ENCODE data around the gene NOC4L.

NOC4L gene

DNA sequence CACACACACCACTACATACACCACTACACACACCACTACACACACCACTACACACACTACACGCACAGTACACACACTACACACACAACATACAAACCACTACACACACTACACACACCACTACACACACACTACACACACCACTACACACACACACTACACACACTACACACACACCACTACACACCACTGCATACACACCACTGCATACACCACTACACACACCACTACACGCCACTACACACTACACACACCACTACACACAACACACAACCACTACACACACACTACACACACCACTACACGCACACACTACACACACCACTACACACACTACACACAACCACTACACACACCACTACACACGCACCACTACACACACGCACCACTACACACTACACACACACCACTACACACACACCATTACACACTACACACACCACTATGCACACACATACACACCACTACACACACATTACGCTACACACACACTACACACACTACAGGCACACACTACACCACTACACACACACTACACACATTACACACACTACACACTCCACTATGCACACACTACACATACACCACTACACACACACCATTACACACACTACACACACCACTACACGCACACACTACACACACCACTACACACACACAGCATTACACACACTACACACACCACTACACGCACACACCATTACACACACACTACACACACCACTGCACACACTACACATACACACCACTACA is 12.5 kb downstream of the NOC4L start:
- no peak for DNase-seq

DNA sequence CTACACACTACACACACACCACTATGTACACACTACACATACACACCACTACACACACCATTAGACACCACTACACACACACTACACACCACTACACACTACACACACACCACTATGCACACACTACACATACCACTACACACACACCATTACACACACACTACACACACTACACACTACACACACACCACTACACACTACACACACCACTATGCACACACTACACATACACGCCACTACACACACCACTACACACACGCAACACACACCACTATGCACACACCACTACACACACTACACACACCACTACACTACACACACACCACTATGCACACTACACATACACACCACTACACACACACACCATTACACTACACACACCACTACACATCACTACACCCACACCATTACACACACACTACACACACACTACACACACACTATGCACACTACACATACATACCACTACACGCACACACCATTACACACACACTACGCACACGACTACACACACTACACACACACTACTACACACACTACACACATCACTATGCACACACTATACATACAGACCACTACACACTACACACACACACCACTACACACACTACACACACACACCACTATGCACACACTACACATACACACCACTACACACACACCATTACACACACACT is 13.6 kb downstream of the NOC4L start:
- no peak for DNase-seq

DNA sequence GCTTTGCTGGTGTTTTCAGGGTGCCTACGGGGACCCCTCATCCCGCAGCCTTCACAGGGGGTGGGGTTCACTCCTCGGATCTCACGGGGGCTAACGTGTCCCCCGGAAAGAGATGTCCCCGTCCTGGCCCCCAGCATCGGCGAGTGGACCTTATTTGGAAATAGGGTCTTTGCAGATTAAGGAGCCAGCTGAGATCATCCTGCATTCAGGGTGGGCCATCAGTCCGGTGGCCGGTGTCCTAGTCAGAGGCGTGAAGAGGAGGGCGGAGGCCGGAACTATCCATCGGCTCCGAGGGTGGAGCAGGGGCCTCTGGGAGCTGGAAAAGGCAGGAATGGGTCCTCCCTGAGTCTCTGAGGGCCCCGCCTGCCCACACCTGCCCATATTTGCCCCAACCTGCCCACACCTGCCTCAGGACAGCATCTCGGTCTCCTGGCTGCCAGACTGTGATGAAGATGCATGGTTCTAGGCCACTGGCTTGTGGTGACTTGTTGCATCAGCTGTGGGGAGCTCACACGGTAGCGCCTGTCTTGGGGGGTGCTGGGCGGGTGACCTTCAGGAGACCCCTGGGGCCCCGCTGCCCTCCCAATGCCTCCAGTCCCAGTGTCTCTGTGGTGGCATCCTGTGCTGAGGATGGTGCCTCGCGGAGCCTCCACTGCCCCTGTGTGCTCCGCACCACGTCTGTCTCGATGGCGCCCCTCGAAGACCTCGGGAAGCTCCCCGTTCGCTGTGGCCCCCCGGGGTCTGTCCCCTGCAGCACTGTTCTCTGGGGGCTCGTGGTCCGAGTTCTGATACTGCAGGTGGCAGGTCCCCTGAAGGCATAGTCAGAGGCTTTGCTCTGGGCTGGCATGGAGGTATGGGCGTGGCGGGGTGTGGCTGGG is 14.7 kb downstream of the NOC4L start:
- no peak for DNase-seq

DNA sequence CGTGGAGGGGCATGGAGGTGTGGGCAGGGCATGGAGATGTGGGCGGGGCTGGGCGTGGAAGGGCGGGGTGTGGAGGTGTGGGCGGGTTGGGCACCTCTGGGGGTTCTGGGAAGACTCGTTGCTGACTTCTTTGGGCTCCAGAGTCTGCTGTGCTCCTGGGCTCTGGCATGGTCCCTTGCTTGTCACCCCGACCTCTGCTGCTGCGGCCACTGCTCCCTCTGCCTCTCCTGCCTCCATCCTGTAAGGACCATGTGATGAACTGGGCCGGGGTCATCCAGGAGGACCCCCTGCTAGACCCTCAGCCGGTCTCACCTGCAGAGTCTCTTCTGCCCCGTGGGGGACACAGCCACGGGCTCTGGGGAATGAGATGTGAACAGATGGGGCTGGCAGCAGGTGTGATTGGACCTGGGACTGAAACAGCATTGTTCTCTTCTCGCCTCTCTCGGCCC is 15.3 kb downstream of the NOC4L start:
- no peak for DNase-seq

DNA sequence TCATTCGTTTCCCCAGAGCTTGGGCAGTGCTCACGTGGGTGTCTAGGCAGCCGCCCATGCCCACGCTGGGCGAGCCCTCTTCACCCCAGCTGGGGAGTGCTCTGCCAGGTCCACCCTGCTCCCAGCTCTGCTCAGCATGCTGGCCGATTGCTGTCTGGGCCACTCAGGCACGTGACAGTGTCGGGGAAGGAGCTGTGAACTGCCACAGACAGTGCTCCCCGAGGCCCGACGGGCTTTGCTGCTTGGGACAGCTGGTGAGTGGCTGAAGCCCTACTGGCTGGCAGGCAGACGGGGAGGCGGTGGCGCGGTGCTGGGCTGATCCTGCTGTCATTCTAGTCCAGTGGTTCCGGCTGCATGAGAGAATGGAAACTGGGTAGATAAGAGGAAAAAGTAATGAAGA is 15.8 kb downstream of the NOC4L start:
- DNase-seq = no peak

DNA sequence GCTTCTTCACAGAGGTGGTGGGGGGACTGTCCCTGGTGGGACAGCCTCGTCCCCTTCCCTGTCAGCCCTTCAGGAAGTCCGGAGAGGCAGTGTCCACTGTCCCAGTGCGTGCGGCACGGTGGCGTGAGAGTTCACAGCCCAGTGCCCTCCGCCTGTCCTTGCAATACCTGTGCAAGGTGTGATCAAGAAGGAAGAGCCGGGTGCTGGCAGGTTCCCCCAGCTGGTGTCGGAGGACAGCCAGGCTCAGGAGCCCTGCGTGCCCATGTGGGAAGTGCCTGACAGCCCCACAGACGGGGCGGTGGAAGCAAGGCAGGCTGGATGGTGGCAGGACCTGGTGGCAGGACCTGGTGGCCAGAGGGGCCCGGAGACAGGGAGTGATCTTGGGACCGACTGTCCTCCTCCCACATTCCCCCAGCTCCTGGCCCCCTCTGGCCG is 16.4 kb downstream of the NOC4L start:
- DNase-seq = no peak

DNA sequence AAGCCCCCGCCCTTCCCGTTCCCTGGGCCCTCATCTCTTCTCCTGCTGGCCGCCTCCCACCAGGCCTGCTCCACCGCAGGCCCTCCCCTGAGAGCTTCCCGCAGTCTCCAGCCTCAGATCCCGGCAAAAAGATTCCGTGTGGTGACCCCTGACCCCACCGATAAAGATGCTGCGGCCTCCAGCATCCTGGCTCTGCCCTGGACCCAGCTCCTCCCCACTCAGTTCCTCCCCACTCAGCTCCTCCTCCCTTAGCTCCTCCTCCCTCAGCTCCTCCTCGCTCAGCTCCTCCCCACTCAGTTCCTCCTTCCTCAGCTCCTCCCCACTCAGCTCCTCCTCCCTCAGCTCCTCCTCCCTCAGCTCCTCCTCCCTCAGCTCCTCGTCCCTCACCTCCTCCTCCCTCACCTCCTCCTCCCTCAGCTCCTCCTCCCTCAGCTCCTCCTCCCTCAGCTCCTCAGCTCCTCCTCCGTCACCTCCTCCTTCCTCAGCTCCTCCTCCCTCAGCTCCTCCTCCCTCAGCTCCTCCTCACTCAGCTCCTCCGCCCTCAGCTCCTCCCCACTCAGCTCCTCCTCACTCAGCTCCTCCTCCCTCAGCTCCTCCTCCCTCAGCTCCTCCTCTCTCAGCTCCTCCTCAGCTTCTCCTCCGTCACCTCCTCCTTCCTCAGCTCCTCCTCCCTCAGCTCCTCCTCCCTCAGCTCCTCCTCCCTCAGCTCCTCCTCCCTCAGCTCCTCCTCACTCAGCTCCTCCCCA is 17.0 kb downstream of the NOC4L start:
- DNase-seq = no peak

DNA sequence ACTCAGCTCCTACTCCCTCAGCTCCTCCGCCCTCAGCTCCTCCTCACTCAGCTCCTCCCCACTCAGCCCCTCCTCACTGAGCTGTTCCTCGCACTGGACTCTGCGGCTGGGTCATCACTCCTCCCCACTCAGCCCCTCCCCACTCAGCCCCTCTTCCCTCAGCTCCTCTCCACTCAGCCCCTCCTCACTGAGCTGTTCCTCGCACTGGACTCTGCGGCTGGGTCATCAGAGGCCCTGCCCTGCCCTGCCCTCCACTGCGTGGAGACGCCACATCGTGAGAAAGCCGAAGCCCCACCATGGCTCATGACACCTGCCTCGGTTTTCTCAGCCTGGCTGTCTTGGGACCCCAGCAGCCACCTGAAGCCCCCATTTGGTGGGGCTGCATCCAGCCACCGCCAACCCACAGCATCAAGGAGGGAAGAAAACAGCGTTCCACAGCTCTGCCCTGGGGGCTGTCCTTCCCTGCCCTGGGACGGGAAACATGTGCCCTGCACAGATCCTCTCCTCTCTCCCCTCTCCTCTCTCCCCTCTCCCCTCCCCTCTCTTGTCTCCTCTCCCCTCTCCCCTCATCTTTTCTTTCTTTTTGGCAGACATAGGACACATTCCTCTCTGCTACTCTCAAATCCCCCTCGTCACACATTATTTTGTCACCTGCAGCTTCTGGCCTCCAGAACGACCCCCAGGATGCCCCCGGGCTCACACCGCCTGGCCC is 17.7 kb downstream of the NOC4L start:
- no peak for DNase-seq

DNA sequence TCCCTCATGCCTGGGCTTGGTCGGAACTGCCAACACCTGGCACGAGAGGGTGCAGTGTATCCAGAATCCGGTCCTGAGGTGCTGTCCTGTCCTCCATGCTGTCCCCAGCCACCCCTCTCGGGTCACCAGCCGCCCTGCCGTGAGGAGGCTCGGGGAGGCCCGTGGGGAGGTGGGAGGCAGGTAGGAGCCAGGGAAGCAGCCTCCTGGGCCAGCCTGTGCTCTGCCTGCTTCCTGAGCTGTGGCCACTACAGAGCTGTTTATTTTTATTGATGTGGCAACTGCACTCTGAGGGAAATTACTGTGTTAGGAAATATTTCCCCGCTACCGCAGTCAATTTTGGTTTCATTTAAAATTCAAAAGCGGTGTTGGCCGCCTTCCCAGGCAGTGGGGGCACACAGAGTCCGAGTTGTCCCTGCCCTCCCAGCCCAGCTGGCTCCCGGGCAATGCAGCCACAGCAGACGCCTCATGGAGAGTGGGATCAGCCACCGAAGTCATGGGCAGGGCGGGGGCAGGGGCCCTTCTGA is 18.3 kb downstream of the NOC4L start:
- peak; percentile 44 for DNase-seq

DNA sequence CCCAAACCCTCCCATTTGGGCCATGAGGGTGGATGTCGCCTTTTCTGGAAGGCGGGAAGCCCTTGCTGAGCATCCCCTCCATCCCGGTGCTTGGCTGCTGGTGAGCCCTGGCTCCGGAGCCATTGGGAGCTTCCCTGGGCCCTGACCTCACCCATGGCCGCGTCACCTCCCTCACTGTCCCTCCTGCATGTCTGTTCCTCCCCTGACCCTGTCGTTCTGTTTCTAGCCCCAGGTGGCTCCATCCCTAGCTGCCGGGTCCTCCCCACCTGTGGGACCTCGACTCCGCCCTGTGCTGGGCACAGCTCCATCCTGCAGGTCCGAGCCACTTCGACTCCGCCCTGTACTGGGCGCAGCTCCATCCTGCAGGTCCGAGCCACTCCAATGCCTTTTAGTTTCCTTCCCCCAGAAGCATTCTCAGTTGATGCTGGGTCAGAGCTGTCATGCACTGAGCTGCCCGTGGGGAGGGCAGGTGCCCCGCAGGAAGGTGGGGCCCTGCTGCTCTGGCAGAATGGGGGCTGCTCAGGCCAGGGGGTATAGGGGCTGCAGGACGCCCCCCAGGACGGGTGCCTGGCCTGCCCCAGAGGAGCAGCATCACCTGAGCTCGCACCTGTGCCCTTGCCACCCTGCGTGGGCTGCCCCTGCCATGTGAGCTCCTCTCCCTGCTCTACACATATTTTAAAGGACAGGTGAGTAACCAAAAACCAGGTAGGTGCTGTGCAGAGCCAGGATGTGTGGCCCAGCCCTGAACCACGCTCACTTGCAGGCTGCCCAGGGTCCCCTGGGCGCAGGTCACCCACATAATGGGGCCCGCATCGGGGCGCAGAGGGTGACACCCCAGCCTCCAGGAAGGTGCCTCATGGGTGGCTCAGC is 19.0 kb downstream of the NOC4L start:
- DNase-seq = no peak

DNA sequence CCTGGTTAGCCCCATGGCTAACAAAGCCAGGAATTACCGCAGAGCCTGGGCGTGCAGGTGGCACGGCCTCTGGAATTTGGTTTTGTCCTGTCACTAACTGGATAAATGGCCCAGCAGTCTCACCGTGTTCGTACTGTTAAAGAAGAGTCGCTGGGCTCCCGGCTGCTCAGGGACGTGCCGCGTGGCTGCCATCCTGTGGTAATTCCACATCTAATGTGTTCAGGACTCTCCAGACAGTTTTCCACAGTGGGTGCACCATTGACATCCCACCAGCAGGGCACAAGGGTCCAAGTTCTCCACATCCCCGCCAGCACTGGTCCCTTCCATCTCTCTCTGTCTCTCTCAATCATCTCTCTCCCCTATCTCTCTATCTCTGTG is 19.6 kb downstream of the NOC4L start:
- DNase-seq = no peak

DNA sequence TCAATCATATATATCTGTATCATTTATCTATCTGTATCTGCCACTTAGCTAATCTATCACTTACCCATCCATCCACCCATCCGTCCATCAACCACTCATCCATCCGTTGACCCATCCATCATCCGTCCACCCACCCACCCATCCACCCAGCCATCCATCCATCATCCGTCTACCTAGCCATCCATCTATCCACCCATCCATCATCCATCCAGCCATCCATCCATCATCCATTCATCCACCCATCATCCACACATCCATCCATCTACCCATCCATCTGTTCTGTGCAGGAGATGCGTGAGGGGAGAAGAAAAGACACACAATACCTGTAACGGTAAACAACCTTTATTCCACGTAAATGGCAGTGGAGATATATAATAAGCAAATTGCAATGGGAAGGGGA is 20.2 kb downstream of the NOC4L start:
- DNase-seq = no peak

DNA sequence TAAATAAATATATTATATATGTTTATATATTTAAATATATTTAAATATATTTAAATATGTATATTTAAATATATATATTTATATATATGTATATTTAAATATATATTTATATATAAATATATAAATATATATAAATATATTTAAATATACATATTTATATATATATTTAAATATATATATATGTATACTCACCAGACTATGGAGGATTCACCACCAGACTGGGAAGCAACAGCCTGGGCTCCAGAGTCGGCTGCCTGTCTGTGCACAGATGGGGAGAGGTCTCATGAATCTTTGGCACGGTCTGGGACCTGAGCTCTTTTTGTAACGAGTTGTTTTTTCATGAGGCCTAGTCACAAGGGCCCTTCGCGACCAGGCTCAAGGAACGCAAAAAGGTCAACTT is 21.3 kb downstream of the NOC4L start:
- no peak for DNase-seq

DNA sequence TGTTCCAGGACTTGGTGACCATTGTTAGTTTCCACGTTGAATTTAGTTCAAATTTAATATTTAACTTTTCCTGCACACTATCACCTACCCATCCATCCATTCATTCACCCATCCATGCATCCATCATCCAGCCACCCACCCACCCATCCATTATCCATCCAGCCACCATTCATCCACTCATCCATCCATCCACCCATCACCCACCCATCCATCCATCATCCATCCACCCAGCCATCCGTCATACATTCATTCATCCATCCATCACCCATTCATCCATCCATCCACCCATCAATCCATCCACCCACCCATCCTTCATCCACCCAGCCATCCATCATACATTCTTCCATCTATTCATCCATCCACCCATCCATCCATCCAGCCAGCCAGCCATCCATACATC is 21.8 kb downstream of the NOC4L start:
- DNase-seq = no peak

DNA sequence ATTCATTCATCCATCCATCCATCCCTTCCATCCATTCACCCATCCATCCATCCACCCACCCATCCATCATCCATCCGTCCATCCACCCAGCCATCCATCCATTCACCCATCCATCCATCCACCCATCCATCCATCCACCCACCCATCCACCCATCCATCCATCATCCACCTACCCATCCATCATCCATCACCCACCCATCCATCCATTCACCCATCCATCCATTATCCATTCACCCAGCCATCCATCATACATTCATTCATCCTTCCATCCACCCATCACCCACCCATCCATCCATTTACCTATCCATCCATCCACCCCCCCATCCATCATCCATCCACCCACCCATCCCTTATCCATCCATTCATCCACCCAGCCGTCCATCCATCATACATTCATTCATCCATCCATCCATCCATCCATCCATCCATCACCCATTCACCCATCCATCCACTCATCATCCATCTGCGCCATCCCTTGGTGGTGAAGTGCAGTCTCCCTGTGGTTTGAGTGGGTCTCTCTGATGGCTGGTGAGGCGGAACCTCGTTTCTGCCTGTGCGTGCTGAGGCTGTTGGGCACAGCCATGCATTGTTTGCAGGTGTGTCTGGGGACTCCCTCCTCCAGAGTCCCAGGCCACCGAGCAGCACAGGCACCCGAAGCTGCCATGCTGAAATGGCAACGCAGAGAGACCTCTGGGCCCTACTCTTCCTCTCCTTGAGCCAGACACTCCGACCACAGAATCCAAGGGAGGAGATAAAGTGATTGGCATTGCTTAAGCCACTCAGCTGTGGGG is 22.7 kb downstream of the NOC4L start:
- DNase-seq = no peak

DNA sequence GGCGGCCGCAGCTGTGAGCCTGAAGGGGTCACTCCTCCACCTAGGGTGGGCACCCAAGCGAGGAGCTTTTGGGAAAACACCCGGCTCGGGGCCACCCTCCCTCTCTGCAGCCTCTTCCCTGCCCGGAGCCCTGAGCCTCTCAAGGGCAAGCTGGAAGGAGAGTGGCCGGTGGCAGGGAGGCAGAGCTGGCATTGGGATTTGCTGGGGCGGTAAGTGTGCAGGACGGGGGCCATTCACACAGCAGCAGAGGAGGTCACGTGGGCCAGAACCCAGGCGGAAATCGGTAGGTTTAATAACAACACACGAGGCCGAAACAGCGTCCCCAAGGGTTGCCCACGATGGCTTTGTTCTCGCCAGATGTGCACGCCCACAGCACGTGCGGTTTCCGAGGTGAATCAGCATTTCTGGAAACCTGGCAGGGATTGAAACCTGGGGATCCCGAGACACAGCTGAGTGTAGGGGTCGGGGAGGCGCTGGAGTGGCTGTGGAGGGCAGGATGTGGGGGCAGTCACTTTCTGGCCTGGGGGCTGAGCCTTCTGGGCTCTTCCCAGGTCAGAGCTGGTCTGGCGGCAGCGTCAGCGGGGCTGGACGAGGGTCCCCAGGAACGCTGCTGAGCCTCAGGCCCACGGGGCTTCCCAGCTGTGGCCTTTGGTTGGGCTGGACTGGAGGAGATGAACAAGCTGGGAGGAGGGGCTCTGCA is 23.5 kb downstream of the NOC4L start:
- no peak for DNase-seq

DNA sequence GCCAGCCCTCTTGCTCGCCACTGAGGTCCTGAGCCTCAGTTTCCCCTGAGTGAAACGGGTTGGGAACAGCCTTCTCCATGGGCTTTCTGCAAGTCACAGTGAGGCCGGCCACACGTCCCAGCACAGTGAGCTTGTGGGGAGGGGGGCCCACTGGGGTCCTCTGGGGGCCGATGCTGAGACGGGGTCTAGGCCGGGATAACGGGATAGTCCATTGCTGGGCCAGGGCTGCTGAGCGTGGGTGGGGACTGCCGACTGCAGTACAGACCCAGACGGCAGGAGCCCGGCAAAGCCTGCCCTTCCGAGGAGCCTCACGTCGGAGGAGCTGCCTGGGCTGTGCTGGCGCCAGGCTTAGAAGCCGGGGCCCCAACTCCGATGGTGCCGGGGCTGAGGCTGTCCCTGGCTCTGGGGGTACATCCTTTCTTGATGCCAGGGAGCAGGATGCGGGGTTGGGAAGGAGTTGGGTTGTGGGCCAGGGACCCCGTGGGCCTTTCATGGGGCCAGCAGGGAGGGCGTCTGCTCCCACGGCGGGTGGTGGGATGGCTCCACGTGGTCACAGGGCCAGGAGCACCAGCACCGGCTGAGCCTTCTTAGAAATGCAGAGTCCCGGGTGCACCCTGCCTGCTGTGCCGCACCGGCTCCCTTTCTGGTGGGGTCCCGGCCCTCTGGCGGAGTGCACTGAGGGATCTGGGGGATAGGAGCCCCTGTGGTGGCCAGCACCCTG is 24.2 kb downstream of the NOC4L start:
- DNase-seq = no peak

DNA sequence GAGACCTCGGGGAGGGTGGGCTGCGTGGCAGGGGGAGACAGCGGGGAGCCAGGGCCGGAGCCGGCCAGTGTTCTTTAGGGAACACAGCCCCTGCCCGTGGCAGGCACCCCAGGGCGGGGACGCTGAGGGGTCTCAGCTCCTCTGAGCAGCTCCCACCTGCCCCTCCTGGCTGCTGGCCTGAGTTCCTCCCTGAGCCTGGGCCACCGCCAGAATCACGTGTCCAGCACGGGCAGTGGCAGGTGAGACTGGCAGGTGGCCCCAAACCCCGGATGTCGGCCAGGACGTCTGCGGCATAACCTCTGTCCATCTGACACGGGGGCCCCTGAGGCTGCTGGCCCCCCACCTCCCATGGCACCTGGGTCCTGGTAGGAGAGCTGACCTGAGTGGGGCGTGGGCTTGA is 25.1 kb downstream of the NOC4L start:
- no peak for DNase-seq
